Panc1 (cell line): ENCODE results near the gene DNAJA1. TPM values are rescaled to one million over a fixed set of nuclear protein-coding genes. Genes with fewer than 3 reads are reported as not detected.

Source experiments
- ATAC-seq: fragments of 200-7000 bp; cut with Tn5 transposase; 2 replicates; pipeline ENCODE4 v1.9.1; 2020; ENCODE audit warnings: mild to moderate bottlenecking, moderate library complexity
- BruUV-seq: library from RNA; stranded (reverse); fragments of 400-500 nt; replicated peaks from 2 replicates; lab custom pipeline; 2021; lab: Mats Ljungman, UMichigan
- CTCF ChIA-PET: fragments of 300-600 bp; sonication (Branson Sonifier 250); formaldehyde crosslinking; loops from one replicate; lab custom pipeline; 2022; ENCODE audit warnings: antibody characterized with exemption; lab: Charles Lee
- POLR2A ChIA-PET: fragments of 300-600 bp; sonication (Branson Sonifier 250); formaldehyde crosslinking; loops from one replicate; lab custom pipeline; 2022; ENCODE audit warnings: antibody characterized with exemption; lab: Charles Lee
- DNase-seq: peaks from one replicate; pipeline ENCODE4 v3.0.0-alpha.2; 2010; ENCODE audit warnings: low read depth, low spot score
- H3K27ac ChIP-seq: 2 replicates; pipeline ENCODE4 v1.5.1; 2011; ENCODE audit warnings: mild to moderate bottlenecking, low read length, inconsistent platforms
- H3K27me3 ChIP-seq: fragments of 200-500 bp; sonication (Bioruptor generic); 2 replicates; pipeline ENCODE4 v1.6.0; 2014; ENCODE audit warnings: low read length, inconsistent platforms; ENCODE audit not compliant: control insufficient read depth, insufficient read depth
- H3K36me3 ChIP-seq: fragments of 200-500 bp; sonication (Bioruptor generic); 2 replicates; pipeline ENCODE4 v1.5.1; 2014; ENCODE audit warnings: inconsistent platforms, mild to moderate bottlenecking, low read length, moderate library complexity; ENCODE audit not compliant: control insufficient read depth, insufficient read depth
- H3K4me1 ChIP-seq: 2 replicates; pipeline ENCODE4 v1.5.1; 2011; ENCODE audit warnings: inconsistent platforms, mild to moderate bottlenecking, low read length, moderate library complexity; ENCODE audit not compliant: control insufficient read depth, insufficient read depth
- H3K4me3 ChIP-seq, 2 experiments: 2 replicates each; pipeline ENCODE4 v1.5.1; 2011 to 2012; ENCODE audit warnings: low read depth in 2 of 2, low read length in 2 of 2, mild to moderate bottlenecking in 2 of 2, inconsistent platforms in 1 of 2, moderate library complexity in 1 of 2
- H3K9me3 ChIP-seq: fragments of 200-500 bp; sonication (Bioruptor generic); 2 replicates; pipeline ENCODE4 v1.5.1; 2014; ENCODE audit warnings: low read depth, mild to moderate bottlenecking, inconsistent platforms, low read length, moderate library complexity; ENCODE audit not compliant: control insufficient read depth, insufficient read depth
- POLR2AphosphoS5 ChIP-seq: IDR thresholded peaks from 2 replicates; pipeline ENCODE4 v1.6.1; 2012; ENCODE audit warnings: mild to moderate bottlenecking, low read depth, low read length, moderate library complexity
- SIN3A ChIP-seq: IDR thresholded peaks from 2 replicates; pipeline ENCODE4 v1.6.1; 2012; ENCODE audit warnings: low read depth, mild to moderate bottlenecking, low read length, moderate library complexity, borderline replicate concordance; ENCODE audit not compliant: insufficient read depth
- TCF7L2 ChIP-seq: IDR thresholded peaks from 2 replicates; pipeline ENCODE4 v1.6.1; 2011; ENCODE audit warnings: mild to moderate bottlenecking, low read depth, low read length, inconsistent platforms
- in situ Hi-C: cut with HindIII; loops from 2 replicates; pipeline ENCODE4 v1.10.0; 2016; ENCODE audit warnings: low sequenced_read_pairs, low pct_unique_long_range_greater_than_20kb
- intact Hi-C: fragments of 100-400 bp; cut with micrococcal nuclease; formaldehyde crosslinking; loops from one replicate; pipeline ENCODE4 v1.10.0; 2022; ENCODE audit not compliant: unreplicated experiment
- total RNA-seq: library from RNA; stranded (reverse); gene quantifications from one replicate; pipeline ENCODE4 v1.2.1, GENCODE V29; 2021; ENCODE audit not compliant: unreplicated experiment
- TF ChIP-seq, protein P1 (sequence below): fragments of 450-650 bp; IDR thresholded peaks from 2 replicates; pipeline ENCODE4 v1.5.1; 2017; ENCODE audit warnings: mild to moderate bottlenecking
- TF ChIP-seq, protein P2 (sequence below), 2 experiments: IDR thresholded peaks; 2 replicates each; pipeline ENCODE4 v1.6.1; 2011 to 2012; ENCODE audit warnings: low read depth in 2 of 2, control low read depth in 1 of 2, low read length in 1 of 2, mild to moderate bottlenecking in 1 of 2, moderate library complexity in 1 of 2; ENCODE audit not compliant: insufficient read depth in 1 of 2

Gene DNAJA1
- total RNA-seq, 1 experiment from 2014 or later = 246 TPM

DNA sequence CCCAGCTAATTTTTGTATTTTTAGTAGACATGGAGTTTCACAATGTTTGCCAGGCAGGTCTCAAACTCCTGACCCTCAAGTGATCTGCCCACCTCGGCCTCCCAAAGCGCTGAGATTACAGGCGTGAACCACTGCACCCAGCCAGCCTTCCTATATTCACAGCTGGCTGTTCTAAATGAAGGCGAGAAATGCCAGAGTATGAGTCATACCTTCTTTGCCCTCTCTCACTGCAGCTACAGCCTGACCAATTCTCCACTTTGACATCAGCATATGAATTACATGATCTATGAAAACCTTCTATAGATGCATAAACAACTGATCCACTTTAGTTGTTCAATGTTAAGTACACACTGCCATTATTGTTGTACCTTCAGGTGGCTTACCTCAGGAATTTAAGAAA lies 38.1 kb upstream of the DNAJA1 start:
- no peaks in the 10 kb centered on the region for H3K9me3 ChIP-seq
- no TSS peak for BruUV-seq
- POLR2A ChIA-PET = no interaction called here
- H3K27ac ChIP-seq = no peak overlapping the region
- DNase-seq = no peak
- CTCF ChIA-PET = no interaction called here
- no peaks in the 10 kb centered on the region for H3K27me3 ChIP-seq
- intact Hi-C loops = no loop called here
- TF ChIP-seq, protein P1, sequence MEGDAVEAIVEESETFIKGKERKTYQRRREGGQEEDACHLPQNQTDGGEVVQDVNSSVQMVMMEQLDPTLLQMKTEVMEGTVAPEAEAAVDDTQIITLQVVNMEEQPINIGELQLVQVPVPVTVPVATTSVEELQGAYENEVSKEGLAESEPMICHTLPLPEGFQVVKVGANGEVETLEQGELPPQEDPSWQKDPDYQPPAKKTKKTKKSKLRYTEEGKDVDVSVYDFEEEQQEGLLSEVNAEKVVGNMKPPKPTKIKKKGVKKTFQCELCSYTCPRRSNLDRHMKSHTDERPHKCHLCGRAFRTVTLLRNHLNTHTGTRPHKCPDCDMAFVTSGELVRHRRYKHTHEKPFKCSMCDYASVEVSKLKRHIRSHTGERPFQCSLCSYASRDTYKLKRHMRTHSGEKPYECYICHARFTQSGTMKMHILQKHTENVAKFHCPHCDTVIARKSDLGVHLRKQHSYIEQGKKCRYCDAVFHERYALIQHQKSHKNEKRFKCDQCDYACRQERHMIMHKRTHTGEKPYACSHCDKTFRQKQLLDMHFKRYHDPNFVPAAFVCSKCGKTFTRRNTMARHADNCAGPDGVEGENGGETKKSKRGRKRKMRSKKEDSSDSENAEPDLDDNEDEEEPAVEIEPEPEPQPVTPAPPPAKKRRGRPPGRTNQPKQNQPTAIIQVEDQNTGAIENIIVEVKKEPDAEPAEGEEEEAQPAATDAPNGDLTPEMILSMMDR = no peak
- TF ChIP-seq SIN3A = no peak
- H3K4me3 ChIP-seq = no peak overlapping the region
- H3K4me1 ChIP-seq = no peaks in the 10 kb centered on the region
- in situ Hi-C loops = no loop called here
- H3K36me3 ChIP-seq = peaks cover 28% of the 10 kb centered on the region
- ATAC-seq = no peak

DNA sequence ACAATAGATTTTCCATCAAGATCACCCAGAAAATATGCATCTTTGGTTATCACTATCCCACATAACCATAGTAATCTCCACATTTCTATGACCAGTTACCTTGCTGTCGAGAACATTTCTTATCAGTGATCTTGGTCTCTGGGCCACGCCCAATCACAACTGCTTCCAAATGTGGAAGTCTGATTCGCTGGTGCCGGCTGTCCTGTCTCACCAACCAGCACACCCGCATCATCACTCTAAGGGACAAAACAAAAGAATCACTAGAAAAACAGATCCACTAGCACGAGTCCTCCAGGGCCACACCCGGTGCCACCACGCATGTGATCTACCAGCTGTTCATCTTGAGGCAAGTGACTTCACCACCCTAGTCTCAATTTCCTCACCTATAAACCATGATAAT lies 35.4 kb upstream of the DNAJA1 start:
- Histone ChIP-seq H3K27ac (no peak overlapping the region), H3K27me3 (no peaks in the 10 kb centered on the region), H3K36me3 (peaks cover 11% of the 10 kb centered on the region; the same call in 1 of the 2 replicates), H3K9me3 (no peaks in the 10 kb centered on the region), H3K4me3 (no peak overlapping the region), H3K4me1 (no peaks in the 10 kb centered on the region)
- TF ChIP-seq SIN3A (no peak), POLR2AphosphoS5 (no peak), TCF7L2 (no peak)
- no peak for ATAC-seq
- DNase-seq = no peak
- POLR2A ChIA-PET = no interaction called here
- in situ Hi-C loops (no loop called here), intact Hi-C loops (no loop called here)
- CTCF ChIA-PET = no interaction called here
- no TSS peak for BruUV-seq

DNA sequence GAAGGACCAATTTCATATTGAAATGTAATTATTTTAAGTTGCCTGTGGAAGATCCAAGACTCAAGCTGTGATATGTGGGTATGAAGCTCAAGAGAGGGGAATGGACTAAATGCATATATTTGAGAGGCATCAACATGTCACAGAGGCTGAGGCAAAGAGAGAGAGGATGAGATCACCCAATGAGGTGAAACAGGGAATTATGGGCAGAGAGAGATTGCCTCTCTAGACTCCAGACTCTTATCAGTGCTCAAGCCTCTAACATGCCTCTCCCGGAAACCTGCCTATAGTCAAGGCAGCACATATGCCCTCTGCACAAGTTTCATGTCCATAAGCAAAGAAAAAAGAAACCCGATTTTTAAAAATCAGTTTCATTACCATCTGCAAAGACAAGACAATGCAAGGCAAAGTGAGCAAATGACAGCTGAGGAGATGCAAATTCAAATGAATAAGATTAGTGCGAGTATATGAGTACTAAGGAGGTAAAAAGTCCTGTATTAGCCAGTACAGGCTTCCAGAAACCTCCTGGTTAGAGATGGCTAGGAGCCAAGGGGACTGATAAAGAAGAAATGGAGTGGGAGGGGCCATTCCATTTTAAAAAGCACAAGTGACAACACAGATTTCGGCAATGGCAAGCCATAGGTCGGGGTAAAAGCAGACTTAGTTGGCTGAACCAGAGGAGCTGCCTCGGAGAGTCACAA lies 33.0 kb upstream of the DNAJA1 start:
- intact Hi-C loops (no loop called here), in situ Hi-C loops (no loop called here)
- no peak overlapping the region for H3K4me3 ChIP-seq
- no peaks in the 10 kb centered on the region for H3K4me1 ChIP-seq
- H3K27ac ChIP-seq = no peak overlapping the region
- TF ChIP-seq TCF7L2 (no peak), POLR2AphosphoS5 (no peak), SIN3A (no peak)
- TF ChIP-seq, protein P2, sequence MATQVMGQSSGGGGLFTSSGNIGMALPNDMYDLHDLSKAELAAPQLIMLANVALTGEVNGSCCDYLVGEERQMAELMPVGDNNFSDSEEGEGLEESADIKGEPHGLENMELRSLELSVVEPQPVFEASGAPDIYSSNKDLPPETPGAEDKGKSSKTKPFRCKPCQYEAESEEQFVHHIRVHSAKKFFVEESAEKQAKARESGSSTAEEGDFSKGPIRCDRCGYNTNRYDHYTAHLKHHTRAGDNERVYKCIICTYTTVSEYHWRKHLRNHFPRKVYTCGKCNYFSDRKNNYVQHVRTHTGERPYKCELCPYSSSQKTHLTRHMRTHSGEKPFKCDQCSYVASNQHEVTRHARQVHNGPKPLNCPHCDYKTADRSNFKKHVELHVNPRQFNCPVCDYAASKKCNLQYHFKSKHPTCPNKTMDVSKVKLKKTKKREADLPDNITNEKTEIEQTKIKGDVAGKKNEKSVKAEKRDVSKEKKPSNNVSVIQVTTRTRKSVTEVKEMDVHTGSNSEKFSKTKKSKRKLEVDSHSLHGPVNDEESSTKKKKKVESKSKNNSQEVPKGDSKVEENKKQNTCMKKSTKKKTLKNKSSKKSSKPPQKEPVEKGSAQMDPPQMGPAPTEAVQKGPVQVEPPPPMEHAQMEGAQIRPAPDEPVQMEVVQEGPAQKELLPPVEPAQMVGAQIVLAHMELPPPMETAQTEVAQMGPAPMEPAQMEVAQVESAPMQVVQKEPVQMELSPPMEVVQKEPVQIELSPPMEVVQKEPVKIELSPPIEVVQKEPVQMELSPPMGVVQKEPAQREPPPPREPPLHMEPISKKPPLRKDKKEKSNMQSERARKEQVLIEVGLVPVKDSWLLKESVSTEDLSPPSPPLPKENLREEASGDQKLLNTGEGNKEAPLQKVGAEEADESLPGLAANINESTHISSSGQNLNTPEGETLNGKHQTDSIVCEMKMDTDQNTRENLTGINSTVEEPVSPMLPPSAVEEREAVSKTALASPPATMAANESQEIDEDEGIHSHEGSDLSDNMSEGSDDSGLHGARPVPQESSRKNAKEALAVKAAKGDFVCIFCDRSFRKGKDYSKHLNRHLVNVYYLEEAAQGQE (IDR thresholded peaks at IDR 0.05; ENCODE audit: insufficient read depth in 1 of 2, low read depth in 2 of 2, low read length in 1 of 2) = no peak
- TF ChIP-seq, protein P1 = no peak
- ATAC-seq = no peak
- BruUV-seq = no TSS peak
- DNase-seq = no peak
- ChIA-PET POLR2A (interaction anchor here (0.7 kb wide), 1 partner anchor 523 kb away, joined by 5 read pairs; no protein-coding TSS in a partner anchor), CTCF (no interaction called here)
- H3K9me3 ChIP-seq = no peaks in the 10 kb centered on the region
- H3K36me3 ChIP-seq = peaks cover 6% of the 10 kb centered on the region; the same call in 1 of the 2 replicates
- no peaks in the 10 kb centered on the region for H3K27me3 ChIP-seq
